ENCODE data around the gene OBSCN. TPM values are rescaled to one million over a fixed set of nuclear protein-coding genes. Genes with fewer than 3 reads are reported as not detected.

Gene OBSCN
- total and polyA plus RNA-seq, 2 donors (not counting 3 experiments of a cell fraction or from before 2014, with no cell fraction given): 1.5 to 2.9 TPM

DNA sequence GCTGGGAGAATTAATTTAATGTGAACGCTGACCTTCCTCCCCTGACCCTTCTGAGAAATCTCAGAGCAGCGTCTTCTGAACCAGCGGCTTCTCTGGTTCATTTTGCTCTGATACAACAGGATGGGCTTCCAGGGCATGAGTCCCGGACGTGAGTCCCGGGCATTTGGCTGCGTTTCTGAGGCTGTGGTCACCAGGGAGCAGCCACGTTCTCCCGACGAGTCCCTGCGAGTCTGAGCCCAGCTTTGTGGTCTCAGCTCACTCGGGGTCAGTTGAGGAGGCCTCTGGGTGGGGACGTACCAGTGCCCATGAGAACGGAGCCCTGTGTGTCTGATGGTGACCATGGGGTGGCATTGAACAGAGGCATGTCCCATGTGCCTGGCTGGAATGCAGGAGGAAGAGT, 17.7 kb upstream of the OBSCN start:
- no peaks in the 10 kb centered on the region for H3K27me3 ChIP-seq (ENCODE audit: control insufficient read depth in 2 of 2, insufficient read depth in 2 of 2, low read length in 2 of 2)
- H2AFZ ChIP-seq (ENCODE audit: low read depth, low read length): no peak overlapping the region
- ChIA-PET POLR2A (no interaction called here), CTCF (interaction anchor here (0.7 kb wide), 1 partner anchor 192 kb away, joined by 3 read pairs; no protein-coding TSS in a partner anchor)
- H3K36me3 ChIP-seq (ENCODE audit: control insufficient read depth in 2 of 2, extremely low read depth in 1 of 2, insufficient read depth in 2 of 2, low read length in 2 of 2): no peaks in the 10 kb centered on the region
- no TSS peak for BruUV-seq (replicated peaks)
- H4K20me1 ChIP-seq (replicated peaks; ENCODE audit: control insufficient read depth, extremely low read depth, insufficient read depth, low read length): no peaks in the 10 kb centered on the region
- H3K4me2 ChIP-seq (ENCODE audit: insufficient read depth, low read length): no peak overlapping the region
- TF ChIP-seq, protein P1, sequence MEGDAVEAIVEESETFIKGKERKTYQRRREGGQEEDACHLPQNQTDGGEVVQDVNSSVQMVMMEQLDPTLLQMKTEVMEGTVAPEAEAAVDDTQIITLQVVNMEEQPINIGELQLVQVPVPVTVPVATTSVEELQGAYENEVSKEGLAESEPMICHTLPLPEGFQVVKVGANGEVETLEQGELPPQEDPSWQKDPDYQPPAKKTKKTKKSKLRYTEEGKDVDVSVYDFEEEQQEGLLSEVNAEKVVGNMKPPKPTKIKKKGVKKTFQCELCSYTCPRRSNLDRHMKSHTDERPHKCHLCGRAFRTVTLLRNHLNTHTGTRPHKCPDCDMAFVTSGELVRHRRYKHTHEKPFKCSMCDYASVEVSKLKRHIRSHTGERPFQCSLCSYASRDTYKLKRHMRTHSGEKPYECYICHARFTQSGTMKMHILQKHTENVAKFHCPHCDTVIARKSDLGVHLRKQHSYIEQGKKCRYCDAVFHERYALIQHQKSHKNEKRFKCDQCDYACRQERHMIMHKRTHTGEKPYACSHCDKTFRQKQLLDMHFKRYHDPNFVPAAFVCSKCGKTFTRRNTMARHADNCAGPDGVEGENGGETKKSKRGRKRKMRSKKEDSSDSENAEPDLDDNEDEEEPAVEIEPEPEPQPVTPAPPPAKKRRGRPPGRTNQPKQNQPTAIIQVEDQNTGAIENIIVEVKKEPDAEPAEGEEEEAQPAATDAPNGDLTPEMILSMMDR (IDR thresholded peaks at IDR 0.05; ENCODE audit: extremely low read depth in 1 of 2, insufficient read depth in 1 of 2, low read depth in 1 of 2, low read length in 2 of 2): no peak
- TF ChIP-seq JUN (IDR thresholded peaks at IDR 0.05; ENCODE audit: borderline replicate concordance, insufficient read depth, insufficient read length, low read depth) (no peak), EZH2 (IDR thresholded peaks at IDR 0.05; ENCODE audit: borderline replicate concordance, low read depth, low read length, severe bottlenecking) (no peak), POLR2AphosphoS5 (IDR thresholded peaks at IDR 0.05; ENCODE audit: insufficient read depth, low read depth, low read length) (no peak), FOS (IDR thresholded peaks at IDR 0.05; ENCODE audit: borderline replicate concordance, insufficient read depth, low read length) (no peak), POLR2A (IDR thresholded peaks at IDR 0.05; ENCODE audit: low read depth, low read length) (no peak), GATA2 (IDR thresholded peaks at IDR 0.05; ENCODE audit: insufficient read depth, insufficient read length, low read depth, low read length) (no peak), MYC (IDR thresholded peaks at IDR 0.05; ENCODE audit: low read depth, low read length) (no peak)
- TF ChIP-seq, protein P2, sequence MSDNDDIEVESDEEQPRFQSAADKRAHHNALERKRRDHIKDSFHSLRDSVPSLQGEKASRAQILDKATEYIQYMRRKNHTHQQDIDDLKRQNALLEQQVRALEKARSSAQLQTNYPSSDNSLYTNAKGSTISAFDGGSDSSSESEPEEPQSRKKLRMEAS (IDR thresholded peaks at IDR 0.05; ENCODE audit: insufficient read depth, insufficient read length): no peak
- no peak for FAIRE-seq
- intact Hi-C loops (cut with micrococcal nuclease): no loop called here
- H3K27ac ChIP-seq (ENCODE audit: insufficient read depth, low read depth, low read length): no peak overlapping the region
- no peaks in the 10 kb centered on the region for H3K4me1 ChIP-seq (ENCODE audit: control insufficient read depth, extremely low read depth, insufficient read depth, low read length)
- H3K79me2 ChIP-seq (ENCODE audit: control insufficient read depth, insufficient read depth, low read length): no peaks in the 10 kb centered on the region
- DNase-seq (ENCODE audit: low read depth, low spot score): no peak
- no peaks in the 10 kb centered on the region for H3K9me1 ChIP-seq (replicated peaks; ENCODE audit: control insufficient read depth, extremely low read depth, insufficient read depth, low read length)
- dilution Hi-C loops (cut with MboI; ENCODE audit: extremely low pct_ligation_motif_present, low sequenced_read_pairs): no loop called here
- no peak overlapping the region for H3K9ac ChIP-seq (replicated peaks; ENCODE audit: extremely low read depth, insufficient read depth, low read length)
- no peak overlapping the region for H3K4me3 ChIP-seq (replicated peaks in 1 of 3; ENCODE audit: insufficient read depth in 1 of 3, low read depth in 1 of 3, low read length in 3 of 3)
- H3K9me3 ChIP-seq (replicated peaks; ENCODE audit: control insufficient read depth, insufficient read depth, low read length): no peaks in the 10 kb centered on the region
